HL-60 (cell line): ENCODE results near the gene PEX11A.

ENCODE experiments used
- POLR2AphosphoS5 ChIP-seq: IDR thresholded peaks from 2 replicates; pipeline ENCODE4 v1.6.1; 2012; ENCODE audit warnings: low read depth
- SPI1 ChIP-seq: IDR thresholded peaks from 2 replicates; pipeline ENCODE4 v1.6.1; 2012; ENCODE audit warnings: low read depth, mild to moderate bottlenecking, borderline replicate concordance
- TF ChIP-seq, protein P1 (sequence below): IDR thresholded peaks from one replicate; pipeline ENCODE4 v1.5.1; 2011; ENCODE audit warnings: low read length, control low read depth, inconsistent platforms; ENCODE audit not compliant: insufficient read depth
- TF ChIP-seq, protein P2 (sequence below): IDR thresholded peaks from 2 replicates; pipeline ENCODE4 v1.6.1; 2012; ENCODE audit warnings: low read depth; ENCODE audit not compliant: insufficient replicate concordance

- TF ChIP-seq, protein P1, sequence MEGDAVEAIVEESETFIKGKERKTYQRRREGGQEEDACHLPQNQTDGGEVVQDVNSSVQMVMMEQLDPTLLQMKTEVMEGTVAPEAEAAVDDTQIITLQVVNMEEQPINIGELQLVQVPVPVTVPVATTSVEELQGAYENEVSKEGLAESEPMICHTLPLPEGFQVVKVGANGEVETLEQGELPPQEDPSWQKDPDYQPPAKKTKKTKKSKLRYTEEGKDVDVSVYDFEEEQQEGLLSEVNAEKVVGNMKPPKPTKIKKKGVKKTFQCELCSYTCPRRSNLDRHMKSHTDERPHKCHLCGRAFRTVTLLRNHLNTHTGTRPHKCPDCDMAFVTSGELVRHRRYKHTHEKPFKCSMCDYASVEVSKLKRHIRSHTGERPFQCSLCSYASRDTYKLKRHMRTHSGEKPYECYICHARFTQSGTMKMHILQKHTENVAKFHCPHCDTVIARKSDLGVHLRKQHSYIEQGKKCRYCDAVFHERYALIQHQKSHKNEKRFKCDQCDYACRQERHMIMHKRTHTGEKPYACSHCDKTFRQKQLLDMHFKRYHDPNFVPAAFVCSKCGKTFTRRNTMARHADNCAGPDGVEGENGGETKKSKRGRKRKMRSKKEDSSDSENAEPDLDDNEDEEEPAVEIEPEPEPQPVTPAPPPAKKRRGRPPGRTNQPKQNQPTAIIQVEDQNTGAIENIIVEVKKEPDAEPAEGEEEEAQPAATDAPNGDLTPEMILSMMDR = no peak
- TF ChIP-seq POLR2AphosphoS5 (no peak), SPI1 (no peak)
- TF ChIP-seq, protein P2, sequence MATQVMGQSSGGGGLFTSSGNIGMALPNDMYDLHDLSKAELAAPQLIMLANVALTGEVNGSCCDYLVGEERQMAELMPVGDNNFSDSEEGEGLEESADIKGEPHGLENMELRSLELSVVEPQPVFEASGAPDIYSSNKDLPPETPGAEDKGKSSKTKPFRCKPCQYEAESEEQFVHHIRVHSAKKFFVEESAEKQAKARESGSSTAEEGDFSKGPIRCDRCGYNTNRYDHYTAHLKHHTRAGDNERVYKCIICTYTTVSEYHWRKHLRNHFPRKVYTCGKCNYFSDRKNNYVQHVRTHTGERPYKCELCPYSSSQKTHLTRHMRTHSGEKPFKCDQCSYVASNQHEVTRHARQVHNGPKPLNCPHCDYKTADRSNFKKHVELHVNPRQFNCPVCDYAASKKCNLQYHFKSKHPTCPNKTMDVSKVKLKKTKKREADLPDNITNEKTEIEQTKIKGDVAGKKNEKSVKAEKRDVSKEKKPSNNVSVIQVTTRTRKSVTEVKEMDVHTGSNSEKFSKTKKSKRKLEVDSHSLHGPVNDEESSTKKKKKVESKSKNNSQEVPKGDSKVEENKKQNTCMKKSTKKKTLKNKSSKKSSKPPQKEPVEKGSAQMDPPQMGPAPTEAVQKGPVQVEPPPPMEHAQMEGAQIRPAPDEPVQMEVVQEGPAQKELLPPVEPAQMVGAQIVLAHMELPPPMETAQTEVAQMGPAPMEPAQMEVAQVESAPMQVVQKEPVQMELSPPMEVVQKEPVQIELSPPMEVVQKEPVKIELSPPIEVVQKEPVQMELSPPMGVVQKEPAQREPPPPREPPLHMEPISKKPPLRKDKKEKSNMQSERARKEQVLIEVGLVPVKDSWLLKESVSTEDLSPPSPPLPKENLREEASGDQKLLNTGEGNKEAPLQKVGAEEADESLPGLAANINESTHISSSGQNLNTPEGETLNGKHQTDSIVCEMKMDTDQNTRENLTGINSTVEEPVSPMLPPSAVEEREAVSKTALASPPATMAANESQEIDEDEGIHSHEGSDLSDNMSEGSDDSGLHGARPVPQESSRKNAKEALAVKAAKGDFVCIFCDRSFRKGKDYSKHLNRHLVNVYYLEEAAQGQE = no peak
Measured at GRCh38 chr15:89666184-89666857, 24.2 kb downstream of the PEX11A start.
